NB4 (cell line): ENCODE measurements around the gene GLB1L3.

Experiments used
- DNase-seq: peaks from one replicate; pipeline ENCODE4 v3.0.0; 2010; ENCODE audit warnings: low read depth
- H3K4me3 ChIP-seq: one replicate; pipeline ENCODE4 v1.5.1; 2011; ENCODE audit warnings: mild to moderate bottlenecking, low read depth, low read length, moderate library complexity
- MYC ChIP-seq: IDR thresholded peaks from 2 replicates; pipeline ENCODE4 v1.6.1; 2011; ENCODE audit warnings: low read depth, low read length
- POLR2A ChIP-seq: IDR thresholded peaks from 2 replicates; pipeline ENCODE4 v1.6.1; 2011; ENCODE audit warnings: mild to moderate bottlenecking; ENCODE audit not compliant: insufficient read length; ENCODE audit errors: extremely low read depth
- TF ChIP-seq, protein P1 (sequence below): IDR thresholded peaks from one replicate; pipeline ENCODE4 v1.5.1; 2012; ENCODE audit warnings: low read depth, low read length
- TF ChIP-seq, protein P2 (sequence below): IDR thresholded peaks from 2 replicates; pipeline ENCODE4 v1.6.1; 2011; ENCODE audit warnings: low read depth, low read length

The GLB1L3 gene

DNA sequence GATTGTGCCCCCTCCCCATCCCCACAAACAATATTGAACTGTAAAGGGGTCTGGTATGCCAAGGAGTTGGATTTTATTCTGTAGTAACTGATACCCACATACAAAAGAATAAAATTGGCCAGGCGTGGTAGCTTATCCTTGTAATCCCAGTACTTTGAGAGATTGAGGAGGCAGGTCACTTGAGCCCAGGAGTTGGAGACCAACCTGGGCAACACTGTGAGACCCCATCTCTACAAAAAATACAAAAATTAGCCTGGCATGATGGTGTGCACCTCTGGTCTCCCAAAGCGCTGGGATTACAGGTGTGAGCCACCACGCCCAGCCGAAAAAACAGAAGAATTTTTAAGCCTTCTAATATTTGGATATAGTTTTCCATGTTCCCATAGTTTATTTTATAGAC, 4.2 kb upstream of the GLB1L3 start:
- no peak for TF ChIP-seq MYC
- TF ChIP-seq POLR2A = no peak
- TF ChIP-seq, protein P1, sequence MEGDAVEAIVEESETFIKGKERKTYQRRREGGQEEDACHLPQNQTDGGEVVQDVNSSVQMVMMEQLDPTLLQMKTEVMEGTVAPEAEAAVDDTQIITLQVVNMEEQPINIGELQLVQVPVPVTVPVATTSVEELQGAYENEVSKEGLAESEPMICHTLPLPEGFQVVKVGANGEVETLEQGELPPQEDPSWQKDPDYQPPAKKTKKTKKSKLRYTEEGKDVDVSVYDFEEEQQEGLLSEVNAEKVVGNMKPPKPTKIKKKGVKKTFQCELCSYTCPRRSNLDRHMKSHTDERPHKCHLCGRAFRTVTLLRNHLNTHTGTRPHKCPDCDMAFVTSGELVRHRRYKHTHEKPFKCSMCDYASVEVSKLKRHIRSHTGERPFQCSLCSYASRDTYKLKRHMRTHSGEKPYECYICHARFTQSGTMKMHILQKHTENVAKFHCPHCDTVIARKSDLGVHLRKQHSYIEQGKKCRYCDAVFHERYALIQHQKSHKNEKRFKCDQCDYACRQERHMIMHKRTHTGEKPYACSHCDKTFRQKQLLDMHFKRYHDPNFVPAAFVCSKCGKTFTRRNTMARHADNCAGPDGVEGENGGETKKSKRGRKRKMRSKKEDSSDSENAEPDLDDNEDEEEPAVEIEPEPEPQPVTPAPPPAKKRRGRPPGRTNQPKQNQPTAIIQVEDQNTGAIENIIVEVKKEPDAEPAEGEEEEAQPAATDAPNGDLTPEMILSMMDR = no peak
- TF ChIP-seq, protein P2, sequence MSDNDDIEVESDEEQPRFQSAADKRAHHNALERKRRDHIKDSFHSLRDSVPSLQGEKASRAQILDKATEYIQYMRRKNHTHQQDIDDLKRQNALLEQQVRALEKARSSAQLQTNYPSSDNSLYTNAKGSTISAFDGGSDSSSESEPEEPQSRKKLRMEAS = no peak
- no peak for DNase-seq
- no peak overlapping the region for H3K4me3 ChIP-seq

DNA sequence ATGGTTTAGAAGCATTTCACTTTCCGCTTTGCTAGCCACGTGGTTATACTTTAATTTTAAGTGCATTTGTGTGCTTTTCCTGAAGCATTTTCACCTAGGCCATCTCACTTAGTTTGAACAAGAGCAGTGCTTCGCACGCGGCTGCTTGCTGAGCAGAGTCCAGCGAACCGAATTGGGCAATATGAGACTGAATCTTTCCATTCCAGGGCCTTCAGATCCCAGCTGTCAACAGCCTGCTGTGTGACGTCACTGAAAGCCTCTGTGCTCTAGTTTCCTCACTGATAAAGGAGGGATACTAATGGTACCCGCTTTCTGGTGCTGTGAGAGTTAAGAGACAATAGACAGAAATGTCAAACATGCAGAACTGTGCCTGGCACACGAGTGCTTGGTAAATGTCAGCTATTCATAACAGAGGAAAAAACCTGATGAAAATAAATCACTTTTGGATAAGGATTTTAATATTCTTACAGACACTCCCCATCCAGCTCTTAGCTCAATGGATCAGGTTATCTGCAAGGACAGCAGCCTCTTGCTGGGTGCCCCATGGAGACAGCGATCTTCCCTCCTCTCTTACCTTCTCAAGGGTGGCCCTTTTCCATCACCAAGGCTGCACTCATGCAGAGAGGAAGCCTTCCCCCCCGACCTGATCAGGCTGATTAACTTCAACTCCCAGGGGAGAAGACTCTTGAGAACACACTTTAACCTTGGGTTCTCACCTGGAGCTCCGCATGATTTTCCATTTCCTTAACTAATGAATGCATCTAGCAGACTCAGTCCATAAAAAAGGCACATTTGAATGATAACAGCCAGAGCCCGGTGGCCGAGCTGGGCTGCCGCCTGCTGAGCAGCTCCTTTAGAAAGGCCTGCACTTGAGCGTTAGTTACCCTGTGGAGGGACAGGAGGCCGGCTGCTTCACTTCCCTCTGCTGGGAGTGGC, 3.5 kb upstream of the GLB1L3 start:
- no peak for TF ChIP-seq POLR2A
- TF ChIP-seq, protein P1 = no peak
- TF ChIP-seq, protein P2 = no peak
- no peak for TF ChIP-seq MYC
- no peak for DNase-seq
- no peak overlapping the region for H3K4me3 ChIP-seq

DNA sequence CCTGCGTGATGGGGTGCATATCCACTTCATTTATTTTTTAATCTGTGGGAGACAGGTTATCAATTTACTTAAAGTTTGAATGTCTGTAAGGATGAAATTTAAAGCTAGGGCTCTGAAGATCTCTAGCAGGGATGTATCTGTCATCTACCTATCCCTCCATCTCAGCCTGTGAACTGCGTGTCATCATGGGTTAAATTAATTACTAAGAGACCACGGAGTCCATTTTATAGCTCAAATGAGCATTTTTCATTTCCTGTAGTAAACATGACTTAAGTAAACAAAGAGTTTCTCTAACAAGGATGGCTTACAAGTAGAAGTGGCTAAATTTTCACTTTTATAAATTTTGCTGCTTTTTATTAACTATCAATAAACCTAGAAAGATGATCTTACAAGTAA, 2.9 kb upstream of the GLB1L3 start:
- no peak for DNase-seq
- H3K4me3 ChIP-seq = no peak overlapping the region
- TF ChIP-seq POLR2A = no peak
- TF ChIP-seq, protein P1 = no peak
- TF ChIP-seq, protein P2 = no peak
- no peak for TF ChIP-seq MYC

DNA sequence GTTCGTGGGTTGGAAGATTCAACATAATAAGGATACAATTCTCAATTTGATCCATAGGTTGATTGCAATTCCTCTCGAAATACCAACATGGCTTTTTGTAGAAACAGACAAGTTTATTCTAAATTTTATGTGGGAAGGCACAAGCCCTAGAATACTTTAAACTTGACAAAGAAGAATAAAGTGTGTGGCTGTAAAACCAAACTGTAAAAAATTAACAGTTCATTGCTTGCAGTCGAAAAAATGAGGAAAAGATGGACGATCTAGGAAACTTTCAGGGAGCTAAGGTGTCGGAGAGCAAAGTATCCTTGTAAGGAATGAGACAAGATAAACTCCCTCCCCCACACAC, 1.0 kb upstream of the GLB1L3 start:
- no peak overlapping the region for H3K4me3 ChIP-seq
- DNase-seq = no peak
- TF ChIP-seq, protein P2 = no peak
- TF ChIP-seq POLR2A = no peak
- no peak for TF ChIP-seq MYC
- TF ChIP-seq, protein P1 = no peak

DNA sequence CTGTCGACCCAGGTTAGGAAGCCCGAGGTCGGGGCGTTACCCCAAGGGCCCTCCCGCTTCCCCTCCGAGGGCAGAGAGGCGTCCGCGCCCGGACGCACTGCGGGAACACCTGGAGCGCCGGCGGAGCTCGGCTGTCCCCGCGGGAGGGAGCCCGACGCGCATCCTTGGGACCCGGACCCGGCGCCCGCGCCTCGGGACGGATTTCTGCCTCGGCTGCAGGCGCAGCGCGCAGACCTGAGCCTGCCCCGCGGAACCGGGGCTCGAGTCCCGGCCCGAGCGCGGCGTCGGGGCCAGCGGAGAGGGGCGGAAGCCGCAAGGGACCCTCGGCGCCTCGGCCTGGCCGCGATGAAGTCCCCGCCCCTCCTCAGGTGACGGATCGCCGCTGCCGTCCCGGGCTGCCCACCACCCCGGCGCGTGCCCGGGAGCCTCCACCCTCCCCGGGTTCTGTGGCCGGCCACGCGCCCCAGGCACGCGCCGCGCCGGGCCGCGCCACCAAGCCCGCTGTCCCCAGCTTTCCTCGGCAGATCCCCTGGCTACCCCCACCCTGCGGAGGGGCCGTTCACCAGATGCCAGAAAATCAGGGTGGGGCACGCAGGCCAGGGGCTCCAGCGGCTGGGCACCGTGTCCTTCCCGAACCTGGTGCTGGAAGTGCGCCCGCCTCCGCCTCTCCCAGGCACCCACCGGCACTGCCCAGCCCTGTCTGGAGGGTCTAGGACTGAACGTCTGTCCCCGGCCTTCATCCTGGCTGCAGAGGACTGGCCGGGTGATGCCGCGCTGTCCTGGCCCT, 410 bp downstream of the GLB1L3 start:
- TF ChIP-seq MYC = no peak
- TF ChIP-seq, protein P2 = no peak
- no peak for TF ChIP-seq POLR2A
- TF ChIP-seq, protein P1 = no peak
- no peak overlapping the region for H3K4me3 ChIP-seq
- DNase-seq = no peak
